ENCODE measurements around the gene GRK3. TPM values are rescaled to one million over a fixed set of nuclear protein-coding genes. Genes with fewer than 3 reads are reported as not detected.
"Not testable (repeated sequence)": the region's sequence is repeated elsewhere in the genome, so short reads cannot be mapped to it uniquely, and the experiment has no call there.

GRK3 gene
- total RNA-seq, 1 donor from 2014 or later: 1.1 TPM

GRCh38 chr22:25546751-25547150 lies 17.7 kb upstream of the GRK3 start:
- peaks cover 15% of the 10 kb centered on the region for H3K27me3 Mint-ChIP-seq (ENCODE audit: unreplicated experiment)
- no peak for DNase-seq (ENCODE audit: extremely low spot score, unreplicated experiment)
- no peak overlapping the region for H3K27ac Mint-ChIP-seq (ENCODE audit: unreplicated experiment)
- H3K4me3 Mint-ChIP-seq (ENCODE audit: unreplicated experiment): no peak overlapping the region
- no peak for TF ChIP-seq CTCF (IDR thresholded peaks at IDR 0.05)
- peaks cover 2% of the 10 kb centered on the region for H3K9me3 Mint-ChIP-seq (ENCODE audit: unreplicated experiment)
- H3K4me1 Mint-ChIP-seq (ENCODE audit: unreplicated experiment): peaks cover 4% of the 10 kb centered on the region
- H3K36me3 Mint-ChIP-seq (ENCODE audit: unreplicated experiment): no peaks in the 10 kb centered on the region

- Mint-ChIP-seq H3K4me1 (ENCODE audit: unreplicated experiment) (peaks cover 6% of the 10 kb centered on the region), H3K9me3 (ENCODE audit: unreplicated experiment) (no peaks in the 10 kb centered on the region), H3K27me3 (ENCODE audit: unreplicated experiment) (peaks cover 17% of the 10 kb centered on the region), H3K4me3 (ENCODE audit: unreplicated experiment) (no peak overlapping the region), H3K36me3 (ENCODE audit: unreplicated experiment) (no peaks in the 10 kb centered on the region), H3K27ac (ENCODE audit: unreplicated experiment) (no peak overlapping the region)
- TF ChIP-seq CTCF (IDR thresholded peaks at IDR 0.05): no peak
- no peak for DNase-seq (ENCODE audit: extremely low spot score, unreplicated experiment)
These were observed 15.5 kb upstream of the GRK3 start for GRCh38 chr22:25548866-25549464.

GRCh38 chr22:25551396-25551795 lies 13.1 kb upstream of the GRK3 start:
- no peak for TF ChIP-seq CTCF (IDR thresholded peaks at IDR 0.05)
- no peak for DNase-seq (ENCODE audit: extremely low spot score, unreplicated experiment)
- Mint-ChIP-seq H3K9me3 (ENCODE audit: unreplicated experiment) (no peaks in the 10 kb centered on the region), H3K27me3 (ENCODE audit: unreplicated experiment) (peaks cover 11% of the 10 kb centered on the region), H3K27ac (ENCODE audit: unreplicated experiment) (no peak overlapping the region), H3K4me3 (ENCODE audit: unreplicated experiment) (no peak overlapping the region), H3K36me3 (ENCODE audit: unreplicated experiment) (no peaks in the 10 kb centered on the region), H3K4me1 (ENCODE audit: unreplicated experiment) (peaks cover 3% of the 10 kb centered on the region)

GRCh38 chr22:25552405-25552804 lies 12.1 kb upstream of the GRK3 start:
- H3K36me3 Mint-ChIP-seq (ENCODE audit: unreplicated experiment); DNase-seq (ENCODE audit: extremely low spot score, unreplicated experiment); H3K27ac Mint-ChIP-seq (ENCODE audit: unreplicated experiment); H3K4me1 Mint-ChIP-seq (ENCODE audit: unreplicated experiment); H3K9me3 Mint-ChIP-seq (ENCODE audit: unreplicated experiment); H3K4me3 Mint-ChIP-seq (ENCODE audit: unreplicated experiment): not testable (repeated sequence)
- H3K27me3 Mint-ChIP-seq (ENCODE audit: unreplicated experiment): peaks cover 11% of the 10 kb centered on the region

DNA sequence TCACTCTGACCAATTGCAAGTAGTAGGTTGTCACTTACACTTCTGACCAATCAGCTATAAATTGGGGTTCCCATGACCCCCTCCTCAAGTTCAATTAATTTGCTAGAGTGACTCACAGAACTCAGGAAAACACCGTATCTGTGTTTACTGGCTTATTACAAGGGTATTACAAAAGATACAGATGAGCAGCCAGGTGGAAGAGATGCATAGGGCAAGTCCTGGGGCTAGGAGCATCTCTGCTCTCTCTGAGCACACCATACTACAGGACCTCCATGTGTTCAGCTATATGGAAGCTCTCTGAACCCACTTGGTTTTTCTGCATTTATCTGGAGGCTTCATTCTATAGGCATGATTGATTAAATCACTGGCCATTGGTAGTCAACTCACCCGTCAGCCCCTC lies 11.3 kb upstream of the GRK3 start:
- no peak for TF ChIP-seq CTCF (IDR thresholded peaks at IDR 0.05)
- H3K27ac Mint-ChIP-seq (ENCODE audit: unreplicated experiment): no peak overlapping the region
- DNase-seq (ENCODE audit: extremely low spot score, unreplicated experiment): no peak
- no peaks in the 10 kb centered on the region for H3K9me3 Mint-ChIP-seq (ENCODE audit: unreplicated experiment)
- peaks cover 15% of the 10 kb centered on the region for H3K27me3 Mint-ChIP-seq (ENCODE audit: unreplicated experiment)
- H3K36me3 Mint-ChIP-seq (ENCODE audit: unreplicated experiment): no peaks in the 10 kb centered on the region
- peaks cover 3% of the 10 kb centered on the region for H3K4me1 Mint-ChIP-seq (ENCODE audit: unreplicated experiment)
- no peak overlapping the region for H3K4me3 Mint-ChIP-seq (ENCODE audit: unreplicated experiment)

- Mint-ChIP-seq H3K27me3 (ENCODE audit: unreplicated experiment) (peaks cover 10% of the 10 kb centered on the region), H3K27ac (ENCODE audit: unreplicated experiment) (no peak overlapping the region), H3K9me3 (ENCODE audit: unreplicated experiment) (no peaks in the 10 kb centered on the region), H3K4me1 (ENCODE audit: unreplicated experiment) (peaks cover 3% of the 10 kb centered on the region), H3K36me3 (ENCODE audit: unreplicated experiment) (no peaks in the 10 kb centered on the region), H3K4me3 (ENCODE audit: unreplicated experiment) (no peak overlapping the region)
- no peak for TF ChIP-seq CTCF (IDR thresholded peaks at IDR 0.05)
- no peak for DNase-seq (ENCODE audit: extremely low spot score, unreplicated experiment)
These were observed 10.2 kb upstream of the GRK3 start for GRCh38 chr22:25554238-25554671.

Measured in osteocyte (in vitro differentiated cells).